Measurements from ENCODE around the gene ZNF317. TPM values are rescaled to one million over a fixed set of nuclear protein-coding genes. Genes with fewer than 3 reads are reported as not detected.

ZNF317 gene
- total RNA-seq, result 14.6 and 15.2 TPM in 2 replicates

DNA sequence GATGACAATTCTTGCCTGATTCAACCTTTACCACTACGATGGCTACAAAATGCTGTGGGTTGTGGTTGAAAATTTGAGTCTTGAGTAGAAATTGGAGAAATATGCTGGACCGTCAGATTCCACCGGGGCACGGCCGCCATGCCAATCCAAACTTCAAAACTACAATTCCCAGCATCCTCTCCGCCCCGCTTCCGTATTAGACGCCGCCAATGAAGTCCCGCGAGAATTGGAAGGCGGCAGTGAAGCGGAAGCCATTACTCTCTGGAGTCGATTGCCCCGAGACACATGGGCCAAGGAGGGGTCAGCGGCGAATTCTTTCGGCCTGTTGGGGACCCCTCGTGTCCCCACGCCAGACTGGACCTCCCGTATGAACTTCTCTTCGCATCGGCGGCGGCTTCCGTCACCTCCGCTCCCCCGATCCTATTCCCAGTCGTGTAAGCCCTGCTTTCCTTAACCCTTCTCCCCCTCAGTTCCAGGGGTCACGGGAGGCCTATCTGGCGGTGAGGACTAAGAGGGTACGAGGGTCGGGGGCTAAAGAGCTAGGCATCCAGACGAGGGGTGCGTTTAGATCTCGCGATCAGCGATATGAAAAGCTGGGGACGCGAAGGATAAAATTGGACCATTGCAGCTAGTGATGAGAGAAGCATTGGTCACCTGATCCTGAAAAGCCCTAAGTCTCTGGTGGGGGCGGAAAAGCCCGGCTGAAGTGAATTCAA, at the start of gene ZNF317:
ZNF317 (plus strand) TSS at position 239 of the 716 bp plus-strand sequence. CDS start 15,620 bp downstream, outside the sequence.

DNA sequence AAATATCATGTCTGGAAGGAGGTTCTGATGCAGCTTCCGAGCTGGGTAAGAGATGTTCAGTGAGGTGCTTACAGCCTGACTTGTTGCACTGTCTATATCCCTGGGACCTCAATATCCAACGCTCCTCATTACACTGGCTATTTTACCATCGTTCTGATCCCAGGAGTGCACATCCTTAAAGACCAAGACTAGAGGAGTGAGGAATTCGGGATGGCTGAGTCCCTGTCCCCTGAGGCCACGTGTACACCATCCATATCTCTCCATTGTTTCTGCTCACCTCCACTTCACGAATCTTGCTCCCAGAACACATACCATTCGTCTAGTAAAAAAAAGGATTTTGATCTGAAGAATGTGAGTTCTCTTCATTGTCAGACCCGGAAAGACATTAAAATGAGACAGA, 32.8 kb upstream of the ZNF317 start, which contains the start of gene OR7G2:
OR7G2 (minus strand) TSS at position 101 of the 400 bp plus-strand sequence. CDS start 4,232 bp downstream, outside the sequence.

DNA sequence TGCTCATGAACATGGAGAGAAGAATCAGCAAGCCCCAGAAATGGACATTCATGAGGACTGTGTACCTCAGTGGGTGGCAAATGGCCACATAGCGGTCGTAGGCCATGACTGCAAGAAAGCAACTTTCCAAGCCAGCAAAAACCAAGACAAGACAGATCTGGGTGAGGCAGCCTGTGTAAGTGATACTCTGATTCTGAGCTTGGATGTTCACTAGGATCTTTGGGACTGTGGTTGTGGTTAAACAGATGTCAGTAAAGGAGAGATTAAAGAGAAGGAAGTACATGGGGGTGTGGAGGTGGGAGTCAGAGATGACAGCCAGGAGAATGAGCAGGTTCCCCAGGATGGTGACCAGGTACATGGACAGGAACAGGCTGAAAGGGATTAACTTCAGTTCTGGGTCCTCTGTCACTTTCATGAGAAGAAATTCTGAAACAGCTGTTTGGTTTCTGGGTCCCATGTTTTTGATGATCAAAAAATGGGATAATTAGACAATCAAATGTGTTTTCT, 24.8 kb upstream of the ZNF317 start, which contains the start of gene OR7G1:
OR7G1 (minus strand) TSS at position 457 of the 507 bp plus-strand sequence; CDS start at position 457, 0 bp downstream.

DNA sequence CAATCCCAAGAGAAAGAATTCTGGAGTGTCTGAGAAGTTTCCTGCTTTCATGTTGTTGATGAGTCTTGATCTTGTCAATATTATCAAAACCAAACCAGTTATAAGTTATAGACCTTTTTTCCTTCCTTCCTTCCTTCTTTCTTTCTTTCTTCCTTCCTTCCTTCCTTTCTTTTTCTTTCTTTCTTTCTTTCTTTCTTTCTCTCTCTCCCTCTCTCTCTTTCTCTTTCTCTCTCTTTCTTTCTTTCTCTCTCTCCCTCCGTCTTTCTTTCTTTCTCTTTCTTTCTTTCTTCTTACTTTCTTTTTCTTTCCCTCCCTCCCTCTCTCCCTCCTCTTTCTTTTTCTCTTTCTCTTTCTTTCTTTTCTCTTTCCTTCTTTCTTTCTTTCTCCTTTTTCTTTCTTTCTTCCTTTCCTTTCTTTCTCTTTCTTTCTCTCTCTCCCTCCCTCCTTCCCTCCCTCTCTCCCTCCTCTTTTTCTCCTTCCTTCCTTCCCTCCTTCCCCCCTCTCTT, 13.2 kb upstream of the ZNF317 start, which contains the start of gene OR7G3:
OR7G3 (minus strand) TSS at position 51 of the 506 bp plus-strand sequence; CDS start at position 51, 0 bp downstream.

DNA sequence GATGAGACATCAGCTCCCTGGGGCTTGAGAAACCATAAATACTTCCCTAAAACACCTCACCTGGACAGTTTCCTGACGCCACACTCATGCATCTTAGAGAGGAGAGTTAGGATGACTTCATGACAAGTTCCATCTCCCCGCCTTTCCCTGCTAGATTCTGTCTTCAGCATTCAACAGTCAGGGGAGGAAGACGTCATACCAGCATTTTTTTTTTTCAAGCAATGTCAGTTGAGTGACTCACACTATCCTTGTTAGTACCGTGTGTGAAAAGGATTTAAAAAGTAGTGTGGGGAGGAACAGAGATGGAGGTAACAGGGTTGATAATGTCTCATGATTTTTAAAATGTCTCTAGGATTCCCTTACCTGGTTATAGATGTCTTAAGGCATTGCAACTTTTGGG, 38.7 kb downstream of the ZNF317 start, which contains the start of gene OR7D2:
OR7D2 (plus strand) TSS at position 79 of the 400 bp plus-strand sequence. CDS start 6,803 bp downstream, outside the sequence.

Other genes with a start within 250 kb of the ZNF317 start
- gene MUC16, start 130.0 kb upstream of the ZNF317 start, total RNA-seq, result under 0.01 and 0.12 TPM in 2 replicates
- gene OR1M1, start 53.3 kb upstream of the ZNF317 start, total RNA-seq, result not detected in 2 replicates
- not detected in 2 replicates for gene OR7G2, start 32.9 kb upstream of the ZNF317 start, total RNA-seq
- gene OR7G1, start 24.6 kb upstream of the ZNF317 start, total RNA-seq, result not detected in 2 replicates
- gene OR7G3, start 13.4 kb upstream of the ZNF317 start, total RNA-seq, result not detected in 2 replicates
- not detected in 2 replicates for gene OR7D2, start 38.6 kb downstream of the ZNF317 start, total RNA-seq
- gene OR7D4, start 79.2 kb downstream of the ZNF317 start, total RNA-seq, result not detected in 2 replicates
- gene OR7E24, start 110.5 kb downstream of the ZNF317 start, total RNA-seq, result not detected in 2 replicates
- 4.3 and 5.6 TPM in 2 replicates for gene ZNF699, start 169.4 kb downstream of the ZNF317 start, total RNA-seq
- 7.4 and 14.2 TPM in 2 replicates for gene ZNF559, start 183.8 kb downstream of the ZNF317 start, total RNA-seq
- 0.09 and 1.2 TPM in 2 replicates for gene ZNF177, start 222.6 kb downstream of the ZNF317 start, total RNA-seq